GM18907 (cell line): ENCODE measurements around the gene KRTAP11-1.

Source experiments
- ATAC-seq: cut with Tn5 transposase; IDR thresholded peaks from one replicate; pipeline ENCODE4 v1.9.1; 2021; ENCODE audit warnings: mild to moderate bottlenecking, moderate library complexity; ENCODE audit not compliant: unreplicated experiment

The KRTAP11-1 gene, protein sequence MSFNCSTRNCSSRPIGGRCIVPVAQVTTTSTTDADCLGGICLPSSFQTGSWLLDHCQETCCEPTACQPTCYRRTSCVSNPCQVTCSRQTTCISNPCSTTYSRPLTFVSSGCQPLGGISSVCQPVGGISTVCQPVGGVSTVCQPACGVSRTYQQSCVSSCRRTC

GRCh38 chr21:30881480-30881879 is at the start of gene KRTAP11-1:
Gene KRTAP11-1 (minus strand): TSS chr21:30881580. CDS start chr21:30881524, 56 bp downstream.
- ATAC-seq: no peak

DNA sequence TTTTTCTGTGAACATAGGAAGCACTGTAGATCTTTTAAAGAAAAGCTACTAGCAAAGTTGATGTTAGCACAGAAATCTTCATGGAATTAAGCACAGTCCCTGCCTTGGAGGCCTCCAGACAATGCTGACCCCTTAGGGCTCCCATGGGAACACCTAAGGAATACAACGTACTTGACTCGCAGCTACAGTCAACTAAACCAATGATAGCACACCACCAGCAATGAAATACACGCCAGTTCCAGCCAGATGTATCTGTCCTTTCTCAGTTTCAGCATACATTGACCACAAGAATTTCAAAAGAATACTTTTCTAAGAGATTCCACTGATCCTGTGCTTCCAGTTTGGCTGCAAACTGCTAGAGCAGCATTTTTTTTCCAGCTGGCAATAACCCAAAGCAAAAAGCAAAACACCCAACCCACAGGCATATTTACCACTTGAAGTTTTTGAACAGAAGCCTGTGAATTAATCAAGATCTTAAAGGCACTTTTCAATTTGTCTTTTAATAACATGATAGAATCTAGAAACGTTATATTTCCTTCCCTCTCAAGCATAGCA is 42.8 kb upstream of the KRTAP11-1 start:
- no peak for ATAC-seq

DNA sequence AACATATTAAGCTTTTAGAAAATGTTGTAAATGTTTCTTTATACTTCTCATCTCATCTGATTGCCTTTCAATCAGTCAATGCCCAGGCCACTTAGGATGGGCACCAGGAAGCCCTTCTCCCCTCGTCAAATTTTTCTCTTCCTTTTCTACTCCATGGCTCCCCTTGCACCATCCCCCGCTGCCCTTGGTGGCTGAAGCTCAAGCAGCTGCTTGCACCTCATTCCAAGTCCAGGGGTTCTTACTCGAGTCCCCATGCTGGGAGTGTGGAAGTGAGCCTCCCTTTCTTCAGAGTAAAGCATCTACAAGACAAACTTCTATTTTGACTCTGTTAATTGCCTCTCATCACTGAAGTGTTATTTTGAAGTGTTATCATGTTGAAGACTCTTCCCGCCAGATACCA is 39.7 kb upstream of the KRTAP11-1 start:
- no peak for ATAC-seq

DNA sequence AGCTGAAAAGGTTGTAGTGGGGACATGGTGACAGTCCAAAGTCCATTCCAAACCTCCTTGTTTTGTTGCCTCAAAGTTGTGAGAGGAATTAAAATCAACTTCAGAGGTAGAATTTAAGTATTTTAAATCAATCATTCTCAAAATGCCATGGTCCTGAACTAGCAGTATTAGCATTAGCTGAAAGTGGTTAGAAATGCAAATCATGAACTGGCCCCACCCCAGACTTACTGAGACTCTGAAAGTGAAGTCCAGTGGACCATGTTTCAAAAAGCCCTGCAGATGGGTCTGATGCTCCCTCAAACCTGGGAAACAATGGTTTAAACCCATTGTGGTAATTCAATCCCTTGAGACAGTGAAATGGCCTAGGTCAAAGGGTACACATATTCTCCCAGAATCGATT is 36.2 kb upstream of the KRTAP11-1 start:
- ATAC-seq: no peak

DNA sequence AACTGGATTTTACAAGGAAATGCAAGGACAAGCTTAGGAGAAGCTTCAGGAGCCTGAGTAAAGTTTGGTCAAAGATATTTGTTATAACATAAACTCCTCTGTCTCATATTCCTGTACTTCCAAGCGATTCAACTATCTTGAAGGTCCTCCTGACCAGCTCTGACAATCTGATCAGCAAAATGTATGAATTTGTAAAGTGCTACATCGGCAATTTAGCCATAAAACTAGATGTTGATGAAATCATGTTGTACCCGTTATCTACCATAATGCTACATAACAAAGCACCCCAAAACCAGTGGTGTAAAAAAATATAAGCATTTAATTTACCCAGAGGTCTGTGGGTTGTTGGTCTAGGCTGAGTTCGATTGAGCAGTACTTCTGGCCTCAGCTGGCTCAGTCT is 19.5 kb upstream of the KRTAP11-1 start:
- ATAC-seq: no peak

DNA sequence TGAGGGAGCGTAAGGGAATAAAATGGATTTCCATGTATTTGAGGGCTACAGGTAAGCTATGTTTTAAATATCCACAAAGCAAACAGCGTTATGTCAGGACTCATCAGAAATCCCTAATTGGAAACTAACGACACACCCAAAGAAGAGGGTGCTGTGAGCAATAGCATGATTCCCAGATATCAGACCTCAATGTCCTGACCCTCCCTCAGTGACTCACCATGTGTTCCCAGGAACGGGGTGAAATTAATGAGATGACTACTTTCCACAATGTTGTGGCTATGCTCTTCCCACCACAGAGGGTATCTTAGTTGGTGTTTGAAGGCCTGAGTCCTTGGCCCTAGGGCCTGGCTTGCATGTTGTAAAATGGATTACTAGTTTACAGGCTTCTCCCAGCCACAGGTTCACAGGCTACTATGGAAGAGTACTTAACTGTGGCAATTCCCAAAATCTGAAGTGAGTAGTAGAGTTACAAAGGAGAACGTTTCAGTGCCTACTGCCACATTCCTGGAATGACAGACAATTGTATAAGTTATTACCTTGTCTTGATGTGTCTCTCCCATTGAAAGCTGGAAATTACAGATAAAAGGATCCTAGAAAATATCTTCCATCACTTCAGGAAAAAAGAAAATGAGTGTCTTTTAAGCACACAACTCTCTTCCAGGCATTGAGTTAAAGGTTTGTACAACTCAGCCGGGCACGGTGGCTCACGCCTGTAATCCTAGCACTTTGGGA is 1.7 kb upstream of the KRTAP11-1 start:
- no peak for ATAC-seq

GRCh38 chr21:30880914-30881313 is 466 bp downstream of the KRTAP11-1 start:
- ATAC-seq: no peak

DNA sequence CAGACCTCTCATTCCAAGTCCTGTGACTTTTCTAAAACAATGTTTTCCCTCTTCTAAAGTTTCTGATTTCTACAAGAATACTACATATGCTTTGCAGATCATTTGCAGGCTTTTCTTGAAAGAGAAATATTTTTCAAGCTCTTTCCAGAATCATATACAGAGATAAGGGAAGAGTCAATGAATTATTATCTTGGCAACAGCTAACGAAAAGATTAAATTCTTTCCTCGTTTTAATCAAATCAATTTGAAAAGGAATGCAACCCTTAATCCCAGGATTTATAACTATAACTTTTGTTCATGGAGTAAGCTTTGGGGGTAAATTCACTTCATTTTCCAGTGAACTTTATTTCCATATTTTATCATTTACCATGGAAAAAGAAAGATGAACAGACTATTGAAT is 6.9 kb downstream of the KRTAP11-1 start:
- ATAC-seq: no peak

DNA sequence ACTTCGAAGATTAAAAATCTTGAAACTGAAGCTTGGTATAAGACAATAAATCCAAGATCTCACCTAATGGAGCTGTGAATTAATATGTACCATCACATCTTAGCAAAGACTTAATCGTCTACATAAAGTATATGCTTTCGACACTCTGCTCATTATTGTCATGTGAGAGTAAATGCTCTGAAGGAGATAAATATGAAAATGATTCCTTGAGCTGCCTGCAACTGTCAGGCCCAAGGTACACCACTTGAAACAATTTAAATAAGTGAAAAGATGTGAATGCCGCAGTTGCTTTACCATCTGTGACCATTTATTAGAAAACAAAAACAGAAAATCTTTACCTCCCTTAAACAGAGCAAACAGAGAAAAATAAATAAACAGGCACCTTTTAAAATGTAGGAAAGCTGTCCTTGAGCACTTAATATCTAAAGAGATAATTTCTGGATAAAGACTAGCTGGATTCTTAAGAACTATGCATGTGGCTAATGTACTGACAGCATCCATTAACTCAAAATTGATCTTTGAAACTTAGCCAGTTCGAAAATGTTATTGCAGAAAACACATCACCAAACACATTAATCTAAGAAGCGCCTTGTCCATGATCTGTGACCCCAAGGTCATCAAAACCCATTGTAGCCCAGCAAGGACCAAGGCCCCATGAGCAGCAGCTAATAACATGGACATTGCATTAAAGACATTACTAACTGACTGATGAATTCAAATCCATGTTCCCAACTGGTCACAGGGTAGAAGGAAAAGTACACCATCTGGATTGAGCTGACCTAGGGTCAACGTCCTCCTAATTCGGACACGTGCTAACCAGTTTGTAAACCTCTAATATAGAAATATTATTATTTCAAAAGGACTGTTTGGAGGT is 33.5 kb downstream of the KRTAP11-1 start:
- ATAC-seq: no peak

DNA sequence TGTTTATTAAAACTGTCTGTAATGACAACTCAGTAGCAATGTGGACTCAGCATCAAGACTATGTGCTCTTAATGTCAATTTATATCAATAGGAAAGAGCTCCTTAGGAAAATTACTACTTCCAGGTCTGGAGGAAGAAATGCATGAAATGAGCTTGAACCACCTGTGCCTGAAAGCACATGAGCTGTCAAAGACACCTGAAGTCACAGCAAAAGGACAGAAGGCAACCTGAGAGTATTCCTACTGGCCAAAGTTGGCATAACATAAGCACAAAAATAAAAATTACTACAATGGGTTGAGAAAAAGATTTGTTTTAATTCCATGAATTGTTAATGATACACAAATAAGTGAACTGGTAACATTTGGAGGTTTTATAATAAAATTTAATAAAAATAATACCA is 38.4 kb downstream of the KRTAP11-1 start:
- ATAC-seq: no peak

- no peak for ATAC-seq
Observed at GRCh38 chr21:30839304-30839703, 42.1 kb downstream of the KRTAP11-1 start.

- ATAC-seq: no peak
Observed at GRCh38 chr21:30838536-30838935, 42.8 kb downstream of the KRTAP11-1 start.

DNA sequence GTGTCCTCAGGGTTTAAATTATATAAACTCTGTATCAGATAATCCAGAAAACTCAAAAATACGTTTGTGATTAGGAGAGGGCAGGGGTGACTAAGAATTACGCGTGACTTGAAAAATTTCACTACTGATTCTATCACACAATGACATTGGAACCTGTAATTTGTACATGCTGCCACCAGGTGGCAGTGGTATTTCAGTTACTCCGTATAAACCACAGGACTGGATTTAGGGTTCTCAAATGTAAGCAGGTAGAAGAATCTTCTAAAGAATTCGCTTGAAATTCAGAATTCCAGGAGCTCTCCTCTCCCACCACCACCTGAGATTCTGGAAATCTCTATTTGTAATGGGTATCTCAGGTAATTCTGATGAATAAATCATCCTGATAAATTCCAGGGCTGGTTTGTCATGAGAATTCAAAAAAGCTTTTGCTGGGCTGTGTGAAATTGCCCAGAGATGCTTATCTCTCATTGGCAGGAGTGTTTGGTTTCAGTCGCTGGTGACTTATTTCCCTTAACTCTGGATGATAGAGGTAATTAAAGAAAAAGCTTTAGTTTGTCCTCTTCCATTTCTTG is 50.1 kb downstream of the KRTAP11-1 start:
- no peak for ATAC-seq
